Cerebellar nuclear complex (tissue), 1 donor: ENCODE results near the gene SCYGR4.
"Not testable (repeated sequence)": the region's sequence is repeated elsewhere in the genome, so short reads cannot be mapped to it uniquely, and the experiment has no call there.

ENCODE experiments used
- DNase-seq, 2 experiments: peaks; one replicate each; lab custom pipeline; 2025; lab: John Stamatoyannopoulos, UW

The SCYGR4 gene, protein sequence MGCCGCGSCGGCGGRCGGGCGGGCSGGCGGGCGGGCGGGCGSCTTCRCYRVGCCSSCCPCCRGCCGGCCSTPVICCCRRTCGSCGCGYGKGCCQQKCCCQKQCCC

DNA sequence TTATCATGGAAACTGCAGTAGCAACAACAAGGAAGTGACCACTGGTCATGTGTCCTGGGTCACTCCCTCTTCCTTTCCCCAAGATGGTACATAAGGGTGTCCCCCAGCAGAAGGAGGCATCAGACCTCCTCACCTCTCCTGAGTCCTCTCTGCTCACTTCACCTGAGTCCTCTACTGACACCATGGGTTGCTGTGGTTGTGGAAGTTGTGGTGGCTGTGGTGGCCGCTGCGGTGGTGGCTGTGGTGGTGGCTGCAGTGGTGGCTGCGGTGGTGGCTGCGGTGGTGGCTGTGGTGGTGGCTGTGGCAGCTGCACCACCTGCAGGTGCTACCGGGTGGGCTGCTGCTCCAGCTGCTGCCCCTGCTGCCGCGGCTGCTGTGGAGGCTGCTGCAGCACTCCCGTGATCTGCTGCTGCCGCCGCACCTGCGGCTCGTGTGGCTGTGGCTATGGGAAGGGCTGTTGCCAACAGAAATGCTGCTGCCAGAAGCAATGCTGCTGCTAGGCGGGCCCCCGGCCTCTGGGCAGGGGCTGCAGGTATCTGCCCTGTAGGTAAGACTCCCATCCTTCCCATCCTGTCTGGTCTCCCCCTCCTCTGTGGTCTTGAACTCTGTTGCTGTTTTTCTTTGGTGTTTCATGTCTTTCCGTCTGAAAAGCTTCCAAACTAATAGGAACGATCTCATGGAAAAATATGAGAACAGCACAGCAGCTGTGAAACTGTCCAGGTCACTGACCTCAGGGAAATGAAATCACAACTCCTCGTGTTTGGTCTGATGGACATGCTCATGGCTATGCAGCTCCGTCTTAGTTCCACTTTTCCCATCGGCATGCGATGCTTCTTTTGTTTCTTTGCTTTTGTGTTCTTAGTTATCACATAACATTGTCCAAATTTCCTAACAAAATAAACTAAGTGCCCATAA is at the start of gene SCYGR4:
TSS of gene SCYGR4 (plus strand) at position 183 of the 915 bp plus-strand sequence. CDS start at position 183, 0 bp downstream.
- no peak for DNase-seq

DNA sequence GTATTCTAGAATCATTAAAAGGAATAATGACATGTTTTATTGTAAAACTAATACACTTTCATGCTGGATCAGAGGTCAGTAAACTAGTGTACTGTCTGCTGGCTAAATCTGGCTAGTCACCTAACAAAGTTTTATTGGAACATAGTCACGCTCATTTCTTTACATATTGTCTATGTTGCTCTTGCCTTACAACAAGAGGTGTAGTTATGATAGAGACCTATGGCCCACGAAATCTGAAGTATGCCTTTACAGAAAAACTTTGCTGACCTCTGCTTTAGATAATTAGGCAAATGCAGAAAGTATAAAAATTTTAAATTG is 48.5 kb upstream of the SCYGR4 start:
- no peak for DNase-seq

- DNase-seq = no peak
Observed at GRCh38 chr2:227570615-227571014, 46.7 kb upstream of the SCYGR4 start.

DNA sequence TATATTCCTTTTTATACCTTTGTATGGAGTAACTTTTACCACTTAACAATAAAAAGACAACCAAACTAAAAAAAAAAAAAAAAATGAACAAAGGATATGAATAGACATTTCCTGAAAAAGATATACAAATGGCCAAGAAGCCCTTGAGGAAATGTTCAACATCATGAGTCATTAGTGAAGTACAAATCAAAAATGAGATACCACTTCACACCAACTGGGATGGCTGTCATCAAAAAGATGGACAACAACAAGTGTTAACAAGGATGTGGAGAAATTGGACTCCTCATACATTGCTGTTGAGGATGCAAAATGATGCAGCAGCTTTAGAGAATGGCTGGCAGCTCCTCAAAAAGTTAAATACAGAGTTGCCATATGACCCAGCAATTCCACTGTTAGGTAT is 41.2 kb upstream of the SCYGR4 start:
- DNase-seq = no peak

- DNase-seq = no peak
Observed at GRCh38 chr2:227576812-227577211, 40.5 kb upstream of the SCYGR4 start.

DNA sequence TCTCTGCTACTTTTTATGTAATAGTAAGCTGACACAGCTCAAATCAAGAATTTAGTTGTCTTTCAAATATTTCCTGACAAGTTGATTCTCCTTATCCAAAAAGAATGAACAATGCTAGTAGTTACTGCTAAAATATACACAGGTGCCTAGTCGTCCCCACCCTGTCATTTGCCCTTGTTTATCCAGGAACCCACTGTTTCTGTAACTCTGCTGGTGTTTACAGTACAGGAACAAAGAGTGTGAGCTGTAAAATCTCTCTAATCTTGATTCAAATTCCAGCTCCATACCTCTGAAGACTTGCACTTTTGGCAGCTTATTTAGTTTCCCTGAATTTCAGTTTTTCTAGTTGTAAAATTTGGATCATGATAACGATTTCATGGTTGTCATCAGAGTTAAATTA is 39.7 kb upstream of the SCYGR4 start:
- DNase-seq = no peak

DNA sequence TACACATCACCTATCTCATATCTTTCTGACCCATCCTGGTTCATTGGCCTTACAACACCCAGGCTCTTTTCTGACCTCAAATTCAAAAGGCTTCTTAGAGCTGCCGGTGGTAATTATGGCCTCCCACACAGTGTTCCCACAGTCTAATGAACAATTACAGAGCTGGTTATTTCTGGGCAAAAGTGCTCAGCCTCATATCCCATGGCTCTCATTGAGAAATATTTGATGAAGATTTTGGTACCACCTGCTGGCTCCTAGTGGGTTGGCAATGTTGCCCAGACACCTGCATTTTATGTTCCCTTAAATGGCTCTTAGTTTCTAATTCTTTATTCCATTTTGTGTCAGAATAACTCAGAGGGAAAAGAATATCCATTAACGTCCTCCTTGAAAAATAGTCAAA is 38.7 kb upstream of the SCYGR4 start:
- no peak for DNase-seq

- no peak for DNase-seq
Observed at GRCh38 chr2:227579791-227580190, 37.5 kb upstream of the SCYGR4 start.

DNA sequence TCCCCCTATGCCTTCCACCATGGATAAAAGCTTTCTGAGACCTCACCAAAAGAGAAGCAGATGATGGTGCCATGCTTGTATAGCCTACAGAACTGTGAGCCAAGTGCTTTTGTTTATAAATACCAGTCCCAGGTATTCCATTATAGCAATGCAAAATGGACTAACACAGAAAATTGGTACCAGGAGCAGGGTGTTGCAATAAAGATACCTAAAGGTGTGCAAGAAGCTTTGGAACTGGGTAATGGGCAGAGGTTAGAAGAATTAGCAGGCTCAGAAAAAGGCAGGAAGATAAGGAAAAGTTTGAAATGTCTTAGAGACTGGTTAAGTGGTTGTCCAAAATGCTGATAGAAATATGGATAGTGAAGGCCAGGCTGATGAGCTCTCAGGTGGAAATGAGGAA is 34.9 kb upstream of the SCYGR4 start:
- DNase-seq = no peak

- no peak for DNase-seq
Observed at GRCh38 chr2:227592694-227593387, 24.5 kb upstream of the SCYGR4 start.

- no peak for DNase-seq
Observed at GRCh38 chr2:227595797-227596196, 21.5 kb upstream of the SCYGR4 start.

DNA sequence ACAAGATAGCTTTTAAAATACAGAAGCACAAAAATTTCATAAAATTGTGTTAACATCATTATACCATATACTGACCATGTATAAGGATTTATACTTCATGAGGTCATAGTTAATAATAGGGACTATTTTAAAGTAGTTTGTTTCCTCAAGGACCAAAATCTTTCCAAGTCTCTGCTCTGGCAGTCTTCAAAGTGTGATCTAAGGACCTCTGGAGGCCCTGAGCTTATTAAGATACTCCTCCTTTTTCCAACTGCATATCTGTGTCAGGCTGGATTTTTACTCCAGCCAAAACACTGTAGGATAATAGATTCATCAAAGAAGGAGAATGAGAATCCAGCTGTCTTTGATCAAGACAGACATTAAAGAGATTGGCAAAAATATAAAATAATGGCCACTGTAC is 20.3 kb upstream of the SCYGR4 start:
- no peak for DNase-seq

- DNase-seq = no peak
Observed at GRCh38 chr2:227597998-227598397, 19.3 kb upstream of the SCYGR4 start.

GRCh38 chr2:227598835-227599503 is 18.3 kb upstream of the SCYGR4 start, which contains the start of gene SCYGR2:
Gene SCYGR2 (plus strand): TSS chr2:227598893. CDS start chr2:227598893, 0 bp downstream.
- DNase-seq = not testable (repeated sequence)

GRCh38 chr2:227602358-227602757 is 14.9 kb upstream of the SCYGR4 start:
- DNase-seq = no peak

GRCh38 chr2:227606476-227606875 is 10.8 kb upstream of the SCYGR4 start:
- no peak for DNase-seq

- DNase-seq = no peak
Observed at GRCh38 chr2:227607941-227608340, 9.4 kb upstream of the SCYGR4 start.

DNA sequence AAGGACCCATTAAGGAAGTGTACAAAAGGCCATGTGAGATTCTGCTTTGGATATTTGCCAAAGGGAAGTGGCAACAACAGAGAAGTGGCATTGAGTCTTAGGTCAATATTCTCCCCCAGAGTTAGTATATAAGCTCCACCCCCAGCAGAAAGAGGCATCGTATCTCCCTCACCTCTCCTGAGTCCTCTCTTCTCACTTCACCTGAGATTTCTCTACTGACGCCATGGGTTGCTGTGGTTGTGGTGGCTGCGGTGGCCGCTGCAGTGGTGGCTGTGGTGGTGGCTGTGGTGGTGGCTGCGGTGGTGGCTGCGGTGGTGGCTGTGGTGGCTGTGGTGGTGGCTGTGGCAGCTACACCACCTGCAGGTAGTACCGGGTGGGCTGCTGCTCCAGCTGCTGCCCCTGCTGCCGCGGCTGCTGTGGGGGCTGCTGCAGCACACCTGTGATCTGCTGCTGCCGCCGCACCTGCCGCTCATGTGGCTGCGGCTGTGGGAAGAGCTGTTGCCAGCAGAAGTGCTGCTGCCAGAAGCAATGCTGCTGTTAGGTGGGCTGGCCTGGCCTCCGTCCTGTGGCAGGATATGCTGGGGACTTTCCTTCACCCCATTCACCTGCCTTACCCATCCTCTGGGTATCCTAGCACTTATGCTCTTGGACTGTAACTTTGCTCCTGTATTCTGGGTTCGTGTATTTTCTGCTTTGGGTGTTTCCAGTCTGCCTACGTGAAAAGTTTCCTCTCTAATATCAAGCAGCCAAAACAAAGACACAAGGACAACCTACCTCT is 8.5 kb upstream of the SCYGR4 start:
- no peak for DNase-seq

DNA sequence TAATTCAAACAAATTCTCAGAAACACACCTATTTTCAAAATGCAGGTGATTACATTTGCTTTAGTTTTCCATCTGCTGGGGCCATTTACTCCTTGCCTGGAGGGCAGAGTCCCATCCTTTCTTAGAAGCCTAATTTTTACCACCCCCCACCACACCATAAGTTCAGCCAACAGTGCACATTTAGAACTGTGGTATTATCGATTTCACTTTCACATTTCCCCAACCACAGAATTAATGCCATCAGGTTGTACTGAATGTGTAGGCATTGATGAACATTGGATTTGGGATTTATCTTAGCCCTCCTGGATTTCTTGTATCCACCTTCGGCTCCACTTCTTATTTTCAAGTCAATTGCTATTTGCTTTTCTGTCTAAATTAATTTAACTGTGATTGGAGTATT is 7.2 kb upstream of the SCYGR4 start:
- DNase-seq = no peak

GRCh38 chr2:227612546-227613271 is 4.6 kb upstream of the SCYGR4 start:
- DNase-seq = no peak

GRCh38 chr2:227613272-227613660 is 4.0 kb upstream of the SCYGR4 start:
- no peak for DNase-seq
